Smooth muscle cell (in vitro differentiated cells): ENCODE measurements around the gene BICDL1. TPM values are rescaled to one million over a fixed set of nuclear protein-coding genes. Genes with fewer than 3 reads are reported as not detected.

Experiments used
- DNase-seq: peaks from one replicate; lab custom pipeline; 2025; ENCODE audit not compliant: unreplicated experiment; lab: John Stamatoyannopoulos, UW
- H2AFZ ChIP-seq: fragments of 200-600 bp; sonication (generic); 2 replicates; pipeline ENCODE4 v1.6.0; 2016; ENCODE audit warnings: antibody characterized with exemption, low read depth, mild to moderate bottlenecking
- H3F3A ChIP-seq: fragments of 200-600 bp; sonication (generic); 2 replicates; pipeline ENCODE4 v1.6.0; 2017; ENCODE audit warnings: antibody characterized with exemption, low read depth
- H3K27ac ChIP-seq: fragments of 200-600 bp; sonication (generic); 2 replicates; pipeline ENCODE4 v1.5.1; 2016; ENCODE audit warnings: low read depth, mild to moderate bottlenecking
- H3K27me3 ChIP-seq: fragments of 200-600 bp; sonication (generic); 2 replicates; pipeline ENCODE4 v1.6.1; 2016; ENCODE audit warnings: low read depth, mild to moderate bottlenecking
- H3K36me3 ChIP-seq: fragments of 200-600 bp; sonication (generic); 2 replicates; pipeline ENCODE4 v1.5.1; 2016; ENCODE audit warnings: low read depth
- H3K4me1 ChIP-seq: fragments of 200-600 bp; sonication (generic); 2 replicates; pipeline ENCODE4 v1.5.1; 2016; ENCODE audit warnings: low read depth
- H3K4me2 ChIP-seq: fragments of 200-600 bp; sonication (generic); 2 replicates; pipeline ENCODE4 v1.6.0; 2016; ENCODE audit warnings: mild to moderate bottlenecking
- H3K4me3 ChIP-seq: fragments of 200-600 bp; sonication (generic); 2 replicates; pipeline ENCODE4 v1.5.1; 2016; ENCODE audit warnings: mild to moderate bottlenecking
- H3K79me2 ChIP-seq: fragments of 200-600 bp; sonication (generic); 2 replicates; pipeline ENCODE4 v1.6.0; 2016; ENCODE audit warnings: low read depth, mild to moderate bottlenecking
- H3K9ac ChIP-seq: fragments of 200-600 bp; sonication (generic); 2 replicates; pipeline ENCODE4 v1.6.0; 2016; ENCODE audit warnings: low read depth
- H3K9me3 ChIP-seq: fragments of 200-600 bp; sonication (generic); replicated peaks from 2 replicates; pipeline ENCODE4 v1.5.1; 2016; ENCODE audit warnings: low read depth
- H4K20me1 ChIP-seq: fragments of 200-600 bp; sonication (generic); 2 replicates; pipeline ENCODE4 v1.6.0; 2016; ENCODE audit warnings: low read depth
- CTCF ChIP-seq: fragments of 200-600 bp; sonication (generic); IDR thresholded peaks from 2 replicates; pipeline ENCODE4 v1.5.1; 2017; ENCODE audit warnings: borderline replicate concordance, mild to moderate bottlenecking, antibody characterized with exemption; ENCODE audit not compliant: insufficient read depth, poor library complexity, severe bottlenecking
- WGBS: methylation state at CpG from one replicate; pipeline ENCODE4 v1.1.7; 2016; ENCODE audit warnings: low lambda C conversion rate; 5-methylcytosine and 5-hydroxymethylcytosine counted together
- polyA plus RNA-seq: library from polyadenylated mRNA; unstranded; fragments of >200 nt; fragmentation: Nextera tagmentation; extraction: Ambion mirVana; gene quantifications from 2 replicates; pipeline ENCODE4 v1.2.1, GENCODE V29; 2016
- total RNA-seq: library from RNA; depleted of rRNA; stranded (reverse); fragments of >200 nt; gene quantifications from 2 replicates; pipeline ENCODE4 v1.2.3, GENCODE V29; 2014

The BICDL1 gene
- total and polyA plus RNA-seq, 2 experiments from 2014 or later, result 0.43 to 1.7 TPM

GRCh38 chr12:120060717-120061116 is 71.7 kb downstream of the BICDL1 start:
- H3F3A ChIP-seq, result no peaks in the 10 kb centered on the region
- H2AFZ ChIP-seq, result no peak overlapping the region
- H3K9ac ChIP-seq, result no peak overlapping the region
- H3K27me3 ChIP-seq, result no peaks in the 10 kb centered on the region
- H3K9me3 ChIP-seq, result no peaks in the 10 kb centered on the region
- no peaks in the 10 kb centered on the region for H4K20me1 ChIP-seq
- no peak overlapping the region for H3K4me3 ChIP-seq
- H3K4me2 ChIP-seq, result no peak overlapping the region
- no peak for DNase-seq
- H3K27ac ChIP-seq, result no peak overlapping the region
- TF ChIP-seq CTCF, result no peak
- H3K79me2 ChIP-seq, result no peaks in the 10 kb centered on the region
- H3K4me1 ChIP-seq, result no peaks in the 10 kb centered on the region
- 84% methylated on average over 5 of the region's 5 CpGs for WGBS
- H3K36me3 ChIP-seq, result no peaks in the 10 kb centered on the region

- H3K9ac ChIP-seq, result no peak overlapping the region
- H3K27ac ChIP-seq, result no peak overlapping the region
- H3F3A ChIP-seq, result no peaks in the 10 kb centered on the region
- no peaks in the 10 kb centered on the region for H3K27me3 ChIP-seq
- H3K79me2 ChIP-seq, result no peaks in the 10 kb centered on the region
- no peak overlapping the region for H3K4me3 ChIP-seq
- no peak for TF ChIP-seq CTCF
- no peak overlapping the region for H2AFZ ChIP-seq
- no peaks in the 10 kb centered on the region for H4K20me1 ChIP-seq
- H3K9me3 ChIP-seq, result no peaks in the 10 kb centered on the region
- 88% methylated on average over 10 of the region's 10 CpGs for WGBS
- H3K36me3 ChIP-seq, result no peaks in the 10 kb centered on the region
- no peaks in the 10 kb centered on the region for H3K4me1 ChIP-seq
- no peak overlapping the region for H3K4me2 ChIP-seq
- no peak for DNase-seq
Measured at GRCh38 chr12:120061575-120062214, 72.7 kb downstream of the BICDL1 start.

DNA sequence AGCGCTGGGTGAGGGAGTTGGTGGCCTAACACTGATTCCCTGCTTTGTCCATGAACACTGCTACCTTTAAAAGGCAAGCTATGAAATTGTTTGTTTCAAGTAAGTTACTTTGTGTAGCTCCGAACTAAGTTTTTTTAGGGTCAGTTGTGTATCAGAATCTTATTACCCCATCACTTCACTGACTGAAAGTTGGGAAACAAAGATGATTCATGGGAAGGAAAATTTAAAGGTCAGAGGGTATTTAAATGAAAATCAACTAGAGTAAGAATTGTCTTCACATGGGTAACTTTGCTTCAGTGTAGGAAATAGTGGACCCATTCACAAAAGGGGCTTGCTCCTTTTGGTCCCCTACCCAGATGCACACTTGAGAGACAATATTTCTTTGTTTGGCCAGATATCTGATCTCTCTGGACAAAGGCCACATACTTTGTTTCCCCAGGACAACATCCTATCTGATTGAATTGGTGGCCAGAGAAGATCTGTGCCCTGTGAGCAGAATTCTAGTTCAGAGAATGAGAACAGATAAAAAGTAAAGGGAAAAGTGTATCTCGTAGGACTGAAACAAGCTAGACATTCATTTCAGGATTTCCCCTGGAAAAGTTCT is 74.0 kb downstream of the BICDL1 start:
- no peak overlapping the region for H2AFZ ChIP-seq
- DNase-seq, result no peak
- no peaks in the 10 kb centered on the region for H3K4me1 ChIP-seq
- no peak overlapping the region for H3K27ac ChIP-seq
- no peaks in the 10 kb centered on the region for H3F3A ChIP-seq
- 94% methylated on average over 3 of the region's 3 CpGs for WGBS
- TF ChIP-seq CTCF, result no peak
- H3K27me3 ChIP-seq, result no peaks in the 10 kb centered on the region
- H3K4me3 ChIP-seq, result no peak overlapping the region
- H3K36me3 ChIP-seq, result no peaks in the 10 kb centered on the region
- no peaks in the 10 kb centered on the region for H3K79me2 ChIP-seq
- no peaks in the 10 kb centered on the region for H4K20me1 ChIP-seq
- no peaks in the 10 kb centered on the region for H3K9me3 ChIP-seq
- H3K4me2 ChIP-seq, result no peak overlapping the region
- no peak overlapping the region for H3K9ac ChIP-seq
